HG02571 (cell line): ENCODE results near the gene FAM89B.

Source experiments
- ATAC-seq: cut with Tn5 transposase; IDR thresholded peaks from one replicate; pipeline ENCODE4 v1.9.1; 2021; ENCODE audit warnings: mild to moderate bottlenecking, moderate library complexity; ENCODE audit not compliant: unreplicated experiment

Gene FAM89B

GRCh38 chr11:65586676-65587075, 14.3 kb downstream of the FAM89B start:
- ATAC-seq: no peak

GRCh38 chr11:65588199-65589054, 16.1 kb downstream of the FAM89B start:
- ATAC-seq: peak; percentile 86

GRCh38 chr11:65589444-65590239, 17.3 kb downstream of the FAM89B start:
- ATAC-seq: no peak

- no peak for ATAC-seq
Observed at GRCh38 chr11:65590240-65590738, 18.0 kb downstream of the FAM89B start.

GRCh38 chr11:65591939-65592857, 19.9 kb downstream of the FAM89B start:
- ATAC-seq: no peak

GRCh38 chr11:65592858-65593517, 20.6 kb downstream of the FAM89B start:
- ATAC-seq: no peak

- no peak for ATAC-seq
Observed at GRCh38 chr11:65593518-65594414, 21.4 kb downstream of the FAM89B start.

GRCh38 chr11:65595131-65595530, 22.8 kb downstream of the FAM89B start:
- no peak for ATAC-seq

- ATAC-seq: no peak
Observed at GRCh38 chr11:65595543-65596281, 23.4 kb downstream of the FAM89B start, which contains the start of gene KCNK7. TSS of gene KCNK7 (minus strand) at chr11:65595800. CDS start at chr11:65595772, 28 bp downstream.

GRCh38 chr11:65596520-65596919, 24.2 kb downstream of the FAM89B start:
- ATAC-seq: no peak

- no peak for ATAC-seq
Observed at GRCh38 chr11:65598258-65598699, 25.9 kb downstream of the FAM89B start.

GRCh38 chr11:65599216-65599954, 27.0 kb downstream of the FAM89B start:
- no peak for ATAC-seq

GRCh38 chr11:65599955-65600246, 27.6 kb downstream of the FAM89B start:
- no peak for ATAC-seq

GRCh38 chr11:65604258-65604657, 31.9 kb downstream of the FAM89B start:
- no peak for ATAC-seq

- no peak for ATAC-seq
Observed at GRCh38 chr11:65606876-65607613, 34.7 kb downstream of the FAM89B start.

- ATAC-seq: no peak
Observed at GRCh38 chr11:65607614-65608426, 35.5 kb downstream of the FAM89B start.
